Progenitor cell of endocrine pancreas (in vitro differentiated cells): Measurements from ENCODE around the gene TVP23B. TPM values are rescaled to one million over a fixed set of nuclear protein-coding genes. Genes with fewer than 3 reads are reported as not detected.
A peak's percentile ranks its signal among the peaks of the same experiment; 100 is the strongest.
"Not testable (repeated sequence)": the region's sequence is repeated elsewhere in the genome, so short reads cannot be mapped to it uniquely, and the experiment has no call there.

Experiments used
- DNase-seq: peaks from one replicate; pipeline ENCODE4 v3.0.0; 2021; ENCODE audit warnings: low spot score; ENCODE audit not compliant: unreplicated experiment
- H3K27ac Mint-ChIP-seq: 2 replicates; pipeline ENCODE4 v1.8.0; 2021; ENCODE audit warnings: mild to moderate bottlenecking, moderate library complexity, mixed read lengths
- H3K27me3 Mint-ChIP-seq: 2 replicates; pipeline ENCODE4 v1.8.0; 2021; ENCODE audit warnings: mixed read lengths
- H3K36me3 Mint-ChIP-seq: 2 replicates; pipeline ENCODE4 v1.8.0; 2022; ENCODE audit warnings: mixed read lengths; ENCODE audit not compliant: insufficient read depth
- H3K4me1 Mint-ChIP-seq: 2 replicates; pipeline ENCODE4 v1.8.0; 2021; ENCODE audit warnings: low read depth, mixed read lengths
- H3K4me3 Mint-ChIP-seq: 2 replicates; pipeline ENCODE4 v1.8.0; 2021; ENCODE audit warnings: low read depth, mild to moderate bottlenecking, moderate library complexity, mixed read lengths
- H3K9me3 Mint-ChIP-seq: 2 replicates; pipeline ENCODE4 v1.8.0; 2021; ENCODE audit warnings: low read depth, mixed read lengths
- long read RNA-seq: library from polyadenylated mRNA; unstranded; transcript quantifications from one replicate; pipeline ENCODE4 v2.0.0, GENCODE V29; 2020
- total RNA-seq: library from RNA; stranded (reverse); gene quantifications from 2 replicates; pipeline ENCODE4 v1.2.1, GENCODE V29; 2021

The TVP23B gene
- 37.7 and 38.9 TPM in 2 replicates for total RNA-seq
- long read RNA-seq, transcript TVP23B-201 (7 exons, 2,064 nt): major isoform, 261 of 334 reads
- long read RNA-seq, transcript TVP23B-204 (6 exons, 718 nt): minor isoform, 16 of 334 reads
- long read RNA-seq, partial matches to known transcripts: 40 of 334 reads
- long read RNA-seq, other reads (novel, unspliced or antisense): 10 of 334 reads

DNA sequence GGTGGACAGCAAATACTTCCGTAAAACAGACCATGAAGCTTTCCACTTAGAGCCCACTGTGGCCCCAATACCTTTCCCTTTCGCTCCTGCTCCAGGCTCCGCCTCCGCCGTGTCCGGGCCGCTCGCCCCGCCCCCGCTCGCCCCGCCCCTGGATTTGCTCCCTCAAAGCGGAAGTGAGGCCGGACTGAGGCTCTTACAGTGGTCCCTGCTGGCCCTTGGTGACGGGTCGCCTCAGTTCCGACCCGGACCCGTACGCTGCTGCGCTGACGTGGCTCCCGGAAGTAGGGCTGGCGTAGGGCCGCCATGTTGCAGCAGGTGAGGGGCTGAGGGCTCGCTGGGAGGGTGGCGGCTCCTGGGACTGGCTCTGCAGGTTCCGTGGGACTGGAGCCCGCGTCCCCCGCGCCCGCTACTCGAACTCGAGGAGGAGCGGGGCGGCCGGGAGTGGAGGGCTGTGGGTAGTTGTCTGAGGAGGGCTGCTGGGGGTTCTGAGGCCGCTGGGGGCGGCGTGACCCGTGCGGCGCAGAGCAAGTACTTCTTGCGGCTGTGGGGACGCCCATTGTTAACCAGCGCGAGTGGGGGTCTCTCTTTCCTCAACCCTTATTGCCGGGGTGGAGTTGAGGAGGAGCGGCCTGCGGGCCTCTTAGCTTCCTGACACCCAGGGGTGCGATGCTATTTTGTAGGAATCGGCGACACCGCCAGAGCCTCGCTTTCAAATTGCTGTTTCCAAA, at the start of gene TVP23B:
TVP23B (plus strand) TSS at position 193 of the 728 bp plus-strand sequence; CDS start at position 304, 111 bp downstream.
- H3K27ac Mint-ChIP-seq: peak within 1 kb of the TSS; percentile 97
- H3K36me3 Mint-ChIP-seq, H3K27me3 Mint-ChIP-seq, H3K9me3 Mint-ChIP-seq: not testable (repeated sequence)
- H3K4me3 Mint-ChIP-seq: peak within 1 kb of the TSS; percentile 82
- peak; percentile 93 for DNase-seq
- peaks cover 15% of the 10 kb centered on the region for H3K4me1 Mint-ChIP-seq

DNA sequence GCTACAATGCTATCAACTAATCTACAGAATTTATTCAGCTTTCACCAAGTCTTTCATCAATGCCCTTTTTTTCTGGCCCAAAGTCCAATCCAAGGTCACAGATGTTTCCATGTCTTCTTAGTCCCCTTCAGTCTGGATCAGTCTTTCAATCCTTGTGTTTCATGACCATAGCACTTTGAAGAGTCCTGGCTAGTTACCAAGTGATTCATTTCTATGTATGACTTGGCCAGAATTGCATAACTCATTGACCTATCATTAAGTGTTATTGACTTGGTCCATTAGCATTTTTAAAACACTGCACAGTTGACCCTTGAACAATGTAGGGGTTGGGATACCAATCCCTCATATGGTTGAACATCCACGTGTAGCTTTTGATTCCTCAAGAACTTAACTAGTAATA, 48.5 kb upstream of the TVP23B start:
- H3K27me3 Mint-ChIP-seq, H3K27ac Mint-ChIP-seq, H3K36me3 Mint-ChIP-seq, DNase-seq, H3K4me1 Mint-ChIP-seq, H3K9me3 Mint-ChIP-seq, H3K4me3 Mint-ChIP-seq: not testable (repeated sequence)

DNA sequence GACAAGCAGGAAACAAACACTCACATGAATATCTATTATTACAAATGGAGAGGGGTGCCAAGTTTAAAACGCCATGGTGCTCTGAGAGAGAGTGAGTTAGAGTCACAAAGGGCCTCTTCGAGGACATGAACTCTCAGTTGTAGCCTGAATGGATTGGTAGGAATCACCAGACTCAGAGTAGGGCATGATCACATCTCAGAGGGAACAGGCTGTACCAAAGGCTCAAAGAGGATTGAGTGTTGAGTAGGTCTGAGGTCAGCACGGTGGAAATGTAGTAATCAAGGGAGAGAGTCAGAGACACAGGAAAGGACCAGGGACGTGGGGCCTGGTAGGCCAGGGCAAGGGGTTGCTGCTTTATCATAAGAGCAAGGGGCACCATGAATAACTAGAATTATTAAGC, 47.6 kb upstream of the TVP23B start:
- not testable (repeated sequence) for H3K9me3 Mint-ChIP-seq, H3K4me3 Mint-ChIP-seq, H3K36me3 Mint-ChIP-seq, H3K27ac Mint-ChIP-seq, DNase-seq, H3K4me1 Mint-ChIP-seq, H3K27me3 Mint-ChIP-seq

DNA sequence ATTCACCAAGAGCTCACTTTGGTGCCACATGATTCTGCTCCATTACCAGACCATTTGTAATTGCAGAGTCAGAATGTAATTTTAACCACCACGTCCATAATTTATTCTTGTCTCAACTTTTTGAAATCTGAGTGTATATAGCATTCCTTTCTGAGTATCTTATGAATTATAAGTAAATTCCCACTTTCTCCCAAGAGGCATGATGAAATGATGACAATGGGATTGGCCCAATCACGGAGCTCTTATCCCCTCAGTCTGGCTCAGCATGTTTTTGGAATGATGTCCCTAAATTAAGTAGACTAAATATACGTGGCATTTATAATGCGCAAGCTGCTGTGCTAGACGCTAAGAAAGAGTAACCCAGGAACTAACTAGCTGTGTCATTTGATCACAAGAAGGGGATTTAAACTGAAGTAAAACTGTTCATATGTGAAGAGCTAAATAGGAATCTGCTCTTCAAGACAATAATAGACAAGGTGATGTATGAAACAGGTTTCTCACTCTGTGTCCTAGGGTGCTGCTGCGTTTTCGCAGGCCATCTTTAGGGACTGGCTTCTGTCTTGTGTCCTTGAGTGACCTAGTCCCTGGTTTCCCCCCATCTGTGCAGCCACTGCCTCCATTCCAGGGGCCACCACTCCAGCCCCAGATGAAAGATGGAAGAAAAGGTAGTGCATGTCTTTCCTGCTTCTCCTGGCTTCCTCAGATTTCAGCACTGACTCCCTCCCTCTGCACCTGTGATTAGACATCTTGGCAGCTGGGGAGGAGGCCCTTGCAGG, 41.2 kb upstream of the TVP23B start:
- not testable (repeated sequence) for H3K4me3 Mint-ChIP-seq, H3K27ac Mint-ChIP-seq, H3K36me3 Mint-ChIP-seq, H3K27me3 Mint-ChIP-seq, DNase-seq, H3K9me3 Mint-ChIP-seq, H3K4me1 Mint-ChIP-seq

DNA sequence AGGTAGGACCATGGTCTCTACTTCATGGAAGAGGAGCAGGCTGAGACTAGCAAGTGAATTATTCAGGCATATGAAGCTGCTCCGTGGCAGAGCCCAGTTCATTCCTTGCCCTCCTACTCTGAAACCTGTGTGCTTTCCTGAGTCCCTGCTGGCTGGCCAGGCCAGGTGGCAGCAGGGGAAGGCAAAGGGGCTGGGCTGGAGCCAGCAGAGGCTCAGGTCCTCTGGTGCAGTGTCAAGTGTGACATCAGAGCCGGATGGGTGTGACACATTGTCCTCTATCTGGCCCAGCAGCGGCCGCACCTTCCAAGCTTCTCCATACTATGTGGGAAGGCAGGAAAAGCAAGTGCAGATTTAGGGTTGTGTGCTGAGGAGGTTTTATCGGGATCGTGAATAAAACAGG, 39.8 kb upstream of the TVP23B start:
- not testable (repeated sequence) for H3K9me3 Mint-ChIP-seq, DNase-seq, H3K4me1 Mint-ChIP-seq, H3K4me3 Mint-ChIP-seq, H3K36me3 Mint-ChIP-seq, H3K27me3 Mint-ChIP-seq, H3K27ac Mint-ChIP-seq

DNA sequence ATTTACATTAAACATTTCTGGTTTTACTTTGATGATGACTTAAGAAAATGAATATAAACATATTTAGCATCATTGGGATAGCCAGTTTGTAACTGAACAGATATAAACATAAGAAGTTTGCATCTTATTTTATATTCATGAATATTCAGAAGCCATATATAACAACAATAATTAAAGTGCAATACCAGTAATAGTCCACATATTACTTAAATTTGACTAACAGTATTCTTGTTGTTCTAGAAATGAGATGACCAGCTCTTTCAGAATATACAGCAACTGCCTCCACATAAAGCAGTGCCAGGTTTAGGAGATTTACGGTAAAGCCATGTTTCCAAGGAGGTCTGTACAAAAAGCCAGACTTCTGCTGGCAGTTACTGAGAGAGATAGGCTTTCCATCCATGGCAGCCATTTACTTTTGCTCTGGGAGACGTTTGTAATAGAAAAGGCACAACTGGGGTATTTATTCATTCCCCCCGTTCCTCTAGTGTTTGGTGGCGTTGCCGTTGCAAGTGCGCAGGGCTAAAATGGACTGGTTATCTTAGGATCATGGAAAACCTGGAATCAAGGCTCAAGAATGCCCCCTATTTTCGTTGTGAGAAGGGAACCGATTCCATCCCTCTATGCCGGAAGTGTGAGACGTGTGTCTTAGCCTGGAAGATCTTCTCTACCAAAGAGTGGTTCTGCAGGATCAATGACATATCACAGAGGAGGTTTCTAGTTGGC, 37.1 kb upstream of the TVP23B start, which contains the start of gene FBXW10:
FBXW10 (plus strand) TSS at position 356 of the 723 bp plus-strand sequence; CDS start at position 547, 191 bp downstream.
- not testable (repeated sequence) for DNase-seq, H3K4me3 Mint-ChIP-seq, H3K27me3 Mint-ChIP-seq, H3K9me3 Mint-ChIP-seq, H3K27ac Mint-ChIP-seq, H3K36me3 Mint-ChIP-seq
- peaks cover 10% of the 10 kb centered on the region for H3K4me1 Mint-ChIP-seq

DNA sequence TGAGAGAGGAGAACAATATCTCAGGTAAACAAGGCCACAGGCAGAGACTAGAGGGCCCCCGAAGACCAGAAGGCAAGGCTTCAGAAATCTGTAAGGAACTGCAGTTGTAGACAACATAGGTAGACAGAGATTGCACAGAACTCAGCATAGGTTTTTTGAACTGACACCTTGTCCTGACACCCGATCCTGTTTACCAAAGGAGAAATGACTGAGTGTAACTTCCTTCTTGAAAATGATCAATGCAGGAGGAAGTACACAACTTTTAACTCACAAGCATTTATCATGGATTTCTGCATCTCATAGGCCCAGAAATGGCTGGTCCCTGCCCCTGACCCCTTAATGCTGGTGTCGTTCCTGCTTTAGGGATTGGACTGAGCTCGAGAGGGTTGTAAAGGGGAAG, 36.3 kb upstream of the TVP23B start:
- not testable (repeated sequence) for H3K4me3 Mint-ChIP-seq, H3K36me3 Mint-ChIP-seq, H3K27me3 Mint-ChIP-seq, H3K9me3 Mint-ChIP-seq, H3K27ac Mint-ChIP-seq, DNase-seq
- H3K4me1 Mint-ChIP-seq: peaks cover 10% of the 10 kb centered on the region

DNA sequence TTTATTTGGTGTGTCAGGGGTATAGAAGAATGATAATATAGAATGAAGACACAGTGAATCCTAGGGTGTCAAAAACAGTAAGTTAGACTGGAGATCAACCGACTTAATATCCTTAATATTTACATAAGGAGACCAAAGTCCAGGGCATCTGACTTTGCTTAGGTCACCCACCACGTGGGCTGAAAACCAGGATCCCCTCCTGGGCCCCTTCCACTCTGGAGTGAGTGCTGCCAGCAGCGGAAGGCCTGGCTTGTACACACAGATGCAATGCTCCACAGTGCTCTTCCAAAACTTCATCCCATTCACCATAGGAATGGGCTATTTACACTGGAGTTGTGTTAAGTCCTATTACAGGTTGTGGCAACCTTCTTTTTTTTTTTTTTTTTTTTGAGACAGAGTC, 34.4 kb upstream of the TVP23B start:
- H3K36me3 Mint-ChIP-seq, DNase-seq, H3K4me3 Mint-ChIP-seq, H3K9me3 Mint-ChIP-seq, H3K27ac Mint-ChIP-seq, H3K27me3 Mint-ChIP-seq: not testable (repeated sequence)
- H3K4me1 Mint-ChIP-seq: peaks cover 10% of the 10 kb centered on the region

DNA sequence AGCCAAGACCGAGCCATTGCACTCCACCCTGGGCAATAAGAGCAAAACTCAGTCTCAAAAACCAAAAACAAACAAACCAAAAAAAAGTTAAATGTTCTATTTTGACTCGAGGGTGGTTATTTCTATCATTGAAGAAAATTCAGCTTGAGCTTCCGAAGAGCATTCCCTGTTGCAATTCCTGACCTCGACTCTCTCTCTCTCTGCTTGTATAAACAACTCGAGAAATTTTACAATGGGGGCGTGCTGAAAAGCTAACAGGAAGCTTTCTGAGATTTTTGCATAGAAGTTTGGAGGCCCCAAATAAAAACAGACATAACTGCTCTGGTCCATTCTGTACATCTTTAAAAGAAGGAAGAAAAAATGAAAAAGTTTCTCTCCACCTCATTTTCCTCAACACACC, 33.5 kb upstream of the TVP23B start:
- not testable (repeated sequence) for H3K27ac Mint-ChIP-seq, H3K4me3 Mint-ChIP-seq, H3K9me3 Mint-ChIP-seq, DNase-seq, H3K27me3 Mint-ChIP-seq, H3K36me3 Mint-ChIP-seq
- peaks cover 10% of the 10 kb centered on the region for H3K4me1 Mint-ChIP-seq

DNA sequence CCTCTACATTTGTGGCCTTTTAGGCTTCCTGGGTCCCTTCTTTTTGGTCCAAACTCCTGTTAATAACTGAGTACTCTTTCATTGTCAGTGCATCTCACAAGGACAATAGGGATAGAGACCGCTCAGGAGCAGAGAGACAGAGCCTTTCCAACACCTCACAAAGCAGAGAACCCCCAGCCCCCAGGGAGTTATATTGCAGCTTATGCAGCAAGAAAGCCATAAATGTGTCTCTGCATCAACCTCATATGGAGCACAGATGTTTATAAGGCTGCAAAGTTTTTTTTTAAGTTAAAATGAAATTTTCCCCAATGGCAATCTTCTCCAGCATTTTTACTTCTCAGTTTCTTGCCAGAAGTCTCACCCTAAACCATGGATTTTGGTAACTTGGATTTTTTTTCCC, 30.7 kb upstream of the TVP23B start:
- H3K27me3 Mint-ChIP-seq, DNase-seq, H3K27ac Mint-ChIP-seq, H3K36me3 Mint-ChIP-seq, H3K4me3 Mint-ChIP-seq, H3K9me3 Mint-ChIP-seq: not testable (repeated sequence)
- H3K4me1 Mint-ChIP-seq: peaks cover 19% of the 10 kb centered on the region

DNA sequence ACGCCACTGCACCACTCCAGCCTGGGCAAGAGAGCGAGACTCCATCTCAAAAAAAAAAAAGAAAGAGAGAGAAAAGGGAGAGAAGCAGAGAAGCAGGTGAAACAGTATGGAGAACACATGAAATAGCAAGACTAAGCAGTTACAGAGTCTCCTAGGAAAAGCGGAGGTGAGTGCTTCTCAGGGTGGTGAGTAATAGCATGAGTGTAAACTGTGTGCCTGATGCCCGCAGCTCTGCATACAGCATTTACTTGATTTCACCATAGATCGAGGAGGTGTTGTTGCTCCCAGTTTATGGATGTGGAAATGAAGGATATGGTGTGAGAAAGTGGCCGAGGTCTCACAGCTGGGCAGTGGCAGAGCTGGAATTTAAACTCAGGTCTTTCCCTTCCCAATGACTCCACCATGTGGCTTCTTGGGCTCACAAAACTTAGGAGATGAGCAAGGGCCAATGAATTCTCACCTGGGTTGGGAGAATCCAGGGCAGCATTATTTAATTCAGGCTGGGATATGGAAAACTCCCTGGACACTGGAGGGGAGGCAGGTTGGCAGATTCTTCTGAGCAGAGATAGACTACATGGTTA, 27.1 kb upstream of the TVP23B start:
- not testable (repeated sequence) for H3K36me3 Mint-ChIP-seq, H3K4me3 Mint-ChIP-seq
- peaks cover 13% of the 10 kb centered on the region for H3K4me1 Mint-ChIP-seq

DNA sequence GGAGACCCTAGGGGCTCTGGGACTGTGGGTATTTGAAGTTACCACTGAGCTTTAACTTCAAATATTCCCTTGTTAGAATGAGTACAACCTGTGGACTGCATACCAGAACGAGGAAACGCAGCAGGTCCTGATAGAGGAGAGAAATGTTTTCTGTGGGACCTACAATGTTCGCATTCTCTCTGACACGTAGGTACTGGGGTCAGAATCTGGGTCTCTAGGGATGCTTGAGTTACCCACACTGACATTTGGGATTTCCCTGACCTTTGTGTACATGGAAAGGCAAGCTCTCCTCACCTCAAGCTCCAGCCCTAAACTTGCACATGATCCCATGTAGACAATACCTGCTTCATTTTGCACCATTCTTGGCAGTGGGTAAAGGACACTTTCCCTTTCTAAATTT, 25.0 kb upstream of the TVP23B start:
- DNase-seq, H3K4me3 Mint-ChIP-seq, H3K27me3 Mint-ChIP-seq, H3K27ac Mint-ChIP-seq, H3K9me3 Mint-ChIP-seq, H3K36me3 Mint-ChIP-seq: not testable (repeated sequence)
- peaks cover 13% of the 10 kb centered on the region for H3K4me1 Mint-ChIP-seq

More for the DNA sequence above, 27.1 kb upstream of the TVP23B start:
- H3K27me3 Mint-ChIP-seq, DNase-seq, H3K9me3 Mint-ChIP-seq, H3K27ac Mint-ChIP-seq: not testable (repeated sequence)
